Coronary artery (tissue), 2 donors: ENCODE data around the gene MRPL11.

Source experiments
- DNase-seq: peaks from one replicate; pipeline ENCODE4 v3.0.0-alpha.2; 2017; ENCODE audit warnings: low spot score
- H3K27ac ChIP-seq, 2 donors: fragments of 200-600 bp; sonication (generic); one replicate each; pipeline ENCODE4 v1.5.1; 2016 to 2019
- H3K4me3 ChIP-seq: fragments of 200-600 bp; sonication (generic); 2 replicates; pipeline ENCODE4 v1.5.1; 2016; ENCODE audit warnings: mild to moderate bottlenecking, moderate library complexity
- CTCF ChIP-seq: fragments of 200-600 bp; sonication (generic); IDR thresholded peaks from one replicate; pipeline ENCODE4 v1.5.1; 2019; ENCODE audit warnings: antibody characterized with exemption

The MRPL11 gene

GRCh38 chr11:66457826-66458225, 19.2 kb upstream of the MRPL11 start:
- no peak for TF ChIP-seq CTCF
- no peak for DNase-seq
- H3K4me3 ChIP-seq = no peak overlapping the region
- H3K27ac ChIP-seq = no peak overlapping the region

- no peak for DNase-seq
- no peak overlapping the region for H3K4me3 ChIP-seq
- H3K27ac ChIP-seq = no peak overlapping the region
These were observed 16.2 kb upstream of the MRPL11 start for GRCh38 chr11:66454828-66455227.

GRCh38 chr11:66454247-66454646, 15.6 kb upstream of the MRPL11 start:
- no peak for TF ChIP-seq CTCF
- H3K4me3 ChIP-seq = no peak overlapping the region
- no peak overlapping the region for H3K27ac ChIP-seq
- no peak for DNase-seq

More at GRCh38 chr11:66454828-66455227, 16.2 kb upstream of the MRPL11 start:
- TF ChIP-seq CTCF = no peak

GRCh38 chr11:66451663-66452062, 13.0 kb upstream of the MRPL11 start:
- no peak overlapping the region for H3K4me3 ChIP-seq
- no peak overlapping the region for H3K27ac ChIP-seq
- no peak for DNase-seq
- TF ChIP-seq CTCF = no peak

- H3K4me3 ChIP-seq = no peak overlapping the region
- DNase-seq = no peak
- no peak for TF ChIP-seq CTCF
- H3K27ac ChIP-seq = no peak overlapping the region
These were observed 11.9 kb upstream of the MRPL11 start for GRCh38 chr11:66450560-66450959.

GRCh38 chr11:66448523-66448922, 9.9 kb upstream of the MRPL11 start:
- H3K4me3 ChIP-seq = no peak overlapping the region
- no peak for DNase-seq
- no peak overlapping the region for H3K27ac ChIP-seq
- no peak for TF ChIP-seq CTCF

GRCh38 chr11:66447012-66447411, 8.4 kb upstream of the MRPL11 start:
- TF ChIP-seq CTCF = no peak
- DNase-seq = no peak
- no peak overlapping the region for H3K27ac ChIP-seq
- H3K4me3 ChIP-seq = no peak overlapping the region
